HG03521 (cell line): ENCODE measurements around the gene CHSY1.
"Not testable (repeated sequence)": the region's sequence is repeated elsewhere in the genome, so short reads cannot be mapped to it uniquely, and the experiment has no call there.

Experiments used
- ATAC-seq: cut with Tn5 transposase; IDR thresholded peaks from one replicate; pipeline ENCODE4 v1.9.1; 2021; ENCODE audit warnings: mild to moderate bottlenecking, moderate library complexity; ENCODE audit not compliant: unreplicated experiment

CHSY1 gene

GRCh38 chr15:101251830-101252820, at the start of gene CHSY1:
Gene CHSY1, minus strand, starts transcription at chr15:101252048. Its CDS starts 592 bp downstream, at chr15:101251456.
- peak; percentile 69 for ATAC-seq

GRCh38 chr15:101296418-101297405, 44.9 kb upstream of the CHSY1 start:
- no peak for ATAC-seq

GRCh38 chr15:101295607-101296161, 43.8 kb upstream of the CHSY1 start:
- no peak for ATAC-seq

GRCh38 chr15:101294731-101295606, 43.1 kb upstream of the CHSY1 start, which contains the start of gene SNRPA1:
Gene SNRPA1, minus strand, starts transcription at chr15:101295248. Its CDS starts 70 bp downstream, at chr15:101295178.
- ATAC-seq = peak; percentile 75

GRCh38 chr15:101293122-101293521, 41.3 kb upstream of the CHSY1 start:
- ATAC-seq = no peak

- no peak for ATAC-seq
Observed at GRCh38 chr15:101288905-101289513, 37.2 kb upstream of the CHSY1 start.

GRCh38 chr15:101287342-101287741, 35.5 kb upstream of the CHSY1 start:
- not testable (repeated sequence) for ATAC-seq

GRCh38 chr15:101286471-101287114, 34.7 kb upstream of the CHSY1 start:
- no peak for ATAC-seq

GRCh38 chr15:101283931-101284330, 32.1 kb upstream of the CHSY1 start:
- ATAC-seq = no peak

GRCh38 chr15:101280007-101280406, 28.2 kb upstream of the CHSY1 start:
- no peak for ATAC-seq

GRCh38 chr15:101277943-101278564, 26.2 kb upstream of the CHSY1 start:
- no peak for ATAC-seq

- ATAC-seq = peak; percentile 87
Observed at GRCh38 chr15:101277038-101277822, 25.4 kb upstream of the CHSY1 start, which contains the start of gene SELENOS. Gene SELENOS, minus strand, starts transcription at chr15:101277485. Its CDS starts 68 bp downstream, at chr15:101277417.

- ATAC-seq = peak; percentile 53
Observed at GRCh38 chr15:101276501-101277037, 24.7 kb upstream of the CHSY1 start.

GRCh38 chr15:101275018-101275417, 23.2 kb upstream of the CHSY1 start:
- ATAC-seq = no peak

GRCh38 chr15:101273534-101273933, 21.7 kb upstream of the CHSY1 start:
- no peak for ATAC-seq

- no peak for ATAC-seq
Observed at GRCh38 chr15:101272584-101272983, 20.7 kb upstream of the CHSY1 start.
